Retinal pigment epithelial cell (primary cell): ENCODE measurements around the gene TNIK.

ENCODE experiments used
- DNase-seq: peaks from one replicate; pipeline ENCODE4 v3.0.0-alpha.2; 2010; ENCODE audit warnings: low read depth
- H3K4me3 ChIP-seq: 2 replicates; pipeline ENCODE4 v1.5.1; 2011; ENCODE audit warnings: mild to moderate bottlenecking, low read length, control low read depth, moderate library complexity
- CTCF ChIP-seq: conservative IDR thresholded peaks from 2 replicates; pipeline ENCODE4 v1.5.1; 2011; ENCODE audit warnings: low read depth, low read length, control low read depth, inconsistent platforms

The TNIK gene

GRCh38 chr3:171186817-171187500, 273.2 kb downstream of the TNIK start:
- no peak for TF ChIP-seq CTCF
- H3K4me3 ChIP-seq = no peak overlapping the region
- no peak for DNase-seq

- no peak for DNase-seq
- H3K4me3 ChIP-seq = no peak overlapping the region
- no peak for TF ChIP-seq CTCF
Measured at GRCh38 chr3:171186383-171186782, 273.8 kb downstream of the TNIK start.

GRCh38 chr3:171185959-171186358, 274.2 kb downstream of the TNIK start:
- no peak overlapping the region for H3K4me3 ChIP-seq
- TF ChIP-seq CTCF = no peak
- DNase-seq = no peak

GRCh38 chr3:171184372-171184771, 275.8 kb downstream of the TNIK start:
- no peak for TF ChIP-seq CTCF
- no peak for DNase-seq
- no peak overlapping the region for H3K4me3 ChIP-seq

- DNase-seq = no peak
- H3K4me3 ChIP-seq = no peak overlapping the region
- TF ChIP-seq CTCF = peak; percentile 15
Measured at GRCh38 chr3:171183042-171183441, 277.2 kb downstream of the TNIK start.

GRCh38 chr3:171181907-171182690, 278.1 kb downstream of the TNIK start:
- TF ChIP-seq CTCF = no peak
- H3K4me3 ChIP-seq = no peak overlapping the region
- DNase-seq = no peak

- TF ChIP-seq CTCF = no peak
- no peak overlapping the region for H3K4me3 ChIP-seq
- no peak for DNase-seq
Measured at GRCh38 chr3:171178714-171179113, 281.5 kb downstream of the TNIK start.
